ENCODE data around the gene IL1R2.

Gene IL1R2

DNA sequence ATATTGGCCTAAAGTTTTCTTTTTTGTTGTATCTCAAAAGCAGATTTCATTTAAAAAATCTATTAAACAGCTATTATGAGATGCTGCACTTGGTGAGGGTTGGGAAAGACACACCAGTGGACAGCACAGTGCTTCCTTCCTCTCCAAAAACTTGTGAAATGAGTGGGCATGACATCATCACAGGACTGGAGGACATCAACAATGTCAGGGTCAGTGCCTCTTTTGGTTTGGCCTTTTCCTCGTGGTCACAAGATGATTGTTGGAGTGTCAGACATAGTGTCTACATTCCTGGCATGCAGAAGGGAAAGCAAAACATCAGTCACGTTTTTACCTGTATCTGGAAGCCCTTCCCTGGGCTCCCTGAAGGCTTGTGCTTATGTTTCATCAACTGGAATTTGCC is 49.6 kb downstream of the IL1R2 start:
- TF ChIP-seq, protein P1, sequence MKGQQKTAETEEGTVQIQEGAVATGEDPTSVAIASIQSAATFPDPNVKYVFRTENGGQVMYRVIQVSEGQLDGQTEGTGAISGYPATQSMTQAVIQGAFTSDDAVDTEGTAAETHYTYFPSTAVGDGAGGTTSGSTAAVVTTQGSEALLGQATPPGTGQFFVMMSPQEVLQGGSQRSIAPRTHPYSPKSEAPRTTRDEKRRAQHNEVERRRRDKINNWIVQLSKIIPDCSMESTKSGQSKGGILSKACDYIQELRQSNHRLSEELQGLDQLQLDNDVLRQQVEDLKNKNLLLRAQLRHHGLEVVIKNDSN (IDR thresholded peaks at IDR 0.05) = no peak

DNA sequence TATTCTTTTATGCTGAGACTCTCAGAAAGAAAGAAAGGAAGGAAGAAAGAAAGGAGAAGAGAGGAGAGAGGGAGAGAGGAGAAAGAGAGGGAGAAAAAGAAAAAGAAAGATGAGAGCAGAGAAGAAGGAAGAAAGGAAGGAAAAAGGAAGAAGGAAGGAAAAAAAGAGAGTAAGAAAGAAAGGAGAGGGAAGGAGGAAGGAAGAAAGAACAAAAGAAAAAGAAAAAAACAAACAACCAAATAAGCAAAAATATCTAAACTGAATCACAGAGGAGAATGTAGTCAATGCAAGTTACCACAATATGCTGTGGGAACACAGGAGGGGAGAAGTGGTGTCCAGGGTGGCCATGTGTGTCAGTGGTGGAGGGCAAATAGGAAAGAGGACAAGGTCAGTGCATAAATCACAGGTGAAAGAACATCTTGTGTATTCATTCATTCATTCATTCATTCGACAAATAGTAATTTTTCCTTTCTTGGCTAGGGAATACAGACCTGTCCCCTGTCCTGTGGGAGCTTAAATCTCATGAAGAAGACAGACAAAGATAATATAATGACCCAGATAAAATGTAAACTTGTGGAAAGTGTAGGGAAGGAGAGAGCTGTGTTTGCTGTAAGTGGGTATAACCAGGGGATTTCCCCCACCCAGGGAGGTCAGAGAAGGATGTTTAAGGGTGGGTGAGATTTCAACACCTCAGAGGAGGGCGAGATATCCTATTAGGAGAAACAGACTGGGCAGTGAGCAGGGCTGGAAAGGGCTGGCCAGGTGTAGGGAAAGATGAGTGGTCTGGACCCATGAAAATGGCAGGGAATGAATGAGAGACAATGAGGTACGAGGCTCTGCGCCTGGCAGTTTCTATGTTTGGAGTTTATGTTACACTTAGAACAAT is 50.7 kb downstream of the IL1R2 start:
- TF ChIP-seq CREB1 (IDR thresholded peaks at IDR 0.05; ENCODE audit: low read depth) (no peak), FOXM1 (IDR thresholded peaks at IDR 0.05; ENCODE audit: borderline replicate concordance, low read depth) (no peak), CEBPB (IDR thresholded peaks at IDR 0.05) (no peak), TCF12 (IDR thresholded peaks at IDR 0.05; ENCODE audit: low read depth) (no peak), ZBTB7A (IDR thresholded peaks at IDR 0.05; ENCODE audit: low read depth) (no peak), NFIC (IDR thresholded peaks at IDR 0.05) (no peak), TEAD4 (IDR thresholded peaks at IDR 0.05) (no peak), TAF1 (IDR thresholded peaks at IDR 0.05; ENCODE audit: low read depth) (no peak)
- TF ChIP-seq, protein P2, sequence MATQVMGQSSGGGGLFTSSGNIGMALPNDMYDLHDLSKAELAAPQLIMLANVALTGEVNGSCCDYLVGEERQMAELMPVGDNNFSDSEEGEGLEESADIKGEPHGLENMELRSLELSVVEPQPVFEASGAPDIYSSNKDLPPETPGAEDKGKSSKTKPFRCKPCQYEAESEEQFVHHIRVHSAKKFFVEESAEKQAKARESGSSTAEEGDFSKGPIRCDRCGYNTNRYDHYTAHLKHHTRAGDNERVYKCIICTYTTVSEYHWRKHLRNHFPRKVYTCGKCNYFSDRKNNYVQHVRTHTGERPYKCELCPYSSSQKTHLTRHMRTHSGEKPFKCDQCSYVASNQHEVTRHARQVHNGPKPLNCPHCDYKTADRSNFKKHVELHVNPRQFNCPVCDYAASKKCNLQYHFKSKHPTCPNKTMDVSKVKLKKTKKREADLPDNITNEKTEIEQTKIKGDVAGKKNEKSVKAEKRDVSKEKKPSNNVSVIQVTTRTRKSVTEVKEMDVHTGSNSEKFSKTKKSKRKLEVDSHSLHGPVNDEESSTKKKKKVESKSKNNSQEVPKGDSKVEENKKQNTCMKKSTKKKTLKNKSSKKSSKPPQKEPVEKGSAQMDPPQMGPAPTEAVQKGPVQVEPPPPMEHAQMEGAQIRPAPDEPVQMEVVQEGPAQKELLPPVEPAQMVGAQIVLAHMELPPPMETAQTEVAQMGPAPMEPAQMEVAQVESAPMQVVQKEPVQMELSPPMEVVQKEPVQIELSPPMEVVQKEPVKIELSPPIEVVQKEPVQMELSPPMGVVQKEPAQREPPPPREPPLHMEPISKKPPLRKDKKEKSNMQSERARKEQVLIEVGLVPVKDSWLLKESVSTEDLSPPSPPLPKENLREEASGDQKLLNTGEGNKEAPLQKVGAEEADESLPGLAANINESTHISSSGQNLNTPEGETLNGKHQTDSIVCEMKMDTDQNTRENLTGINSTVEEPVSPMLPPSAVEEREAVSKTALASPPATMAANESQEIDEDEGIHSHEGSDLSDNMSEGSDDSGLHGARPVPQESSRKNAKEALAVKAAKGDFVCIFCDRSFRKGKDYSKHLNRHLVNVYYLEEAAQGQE (IDR thresholded peaks at IDR 0.05; ENCODE audit: low read depth) = no peak
- TF ChIP-seq, protein P3, sequence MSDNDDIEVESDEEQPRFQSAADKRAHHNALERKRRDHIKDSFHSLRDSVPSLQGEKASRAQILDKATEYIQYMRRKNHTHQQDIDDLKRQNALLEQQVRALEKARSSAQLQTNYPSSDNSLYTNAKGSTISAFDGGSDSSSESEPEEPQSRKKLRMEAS (IDR thresholded peaks at IDR 0.05) = no peak
- TF ChIP-seq, protein P1 (IDR thresholded peaks at IDR 0.05) = no peak

DNA sequence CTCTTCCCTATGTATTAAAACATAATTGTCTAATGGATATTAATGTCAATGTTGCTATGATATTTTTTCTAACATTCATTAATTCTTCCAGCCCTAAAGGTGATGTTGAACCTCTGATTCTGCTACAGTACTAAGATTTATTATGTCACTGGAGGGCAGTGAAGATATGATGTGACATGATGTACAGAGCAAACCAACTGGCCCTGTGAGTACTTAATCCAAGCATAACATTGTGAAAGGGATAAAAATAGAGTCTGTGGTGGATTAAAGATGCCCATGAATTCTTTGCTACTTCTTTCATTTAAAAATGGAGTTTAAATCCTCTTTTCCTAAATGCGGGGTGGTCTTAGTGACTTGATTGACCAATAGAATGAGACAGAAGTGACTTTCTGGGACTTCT is 51.8 kb downstream of the IL1R2 start:
- TF ChIP-seq RAD21 (IDR thresholded peaks at IDR 0.05; ENCODE audit: low read depth) (no peak), TAF1 (IDR thresholded peaks at IDR 0.05; ENCODE audit: low read depth) (no peak)

DNA sequence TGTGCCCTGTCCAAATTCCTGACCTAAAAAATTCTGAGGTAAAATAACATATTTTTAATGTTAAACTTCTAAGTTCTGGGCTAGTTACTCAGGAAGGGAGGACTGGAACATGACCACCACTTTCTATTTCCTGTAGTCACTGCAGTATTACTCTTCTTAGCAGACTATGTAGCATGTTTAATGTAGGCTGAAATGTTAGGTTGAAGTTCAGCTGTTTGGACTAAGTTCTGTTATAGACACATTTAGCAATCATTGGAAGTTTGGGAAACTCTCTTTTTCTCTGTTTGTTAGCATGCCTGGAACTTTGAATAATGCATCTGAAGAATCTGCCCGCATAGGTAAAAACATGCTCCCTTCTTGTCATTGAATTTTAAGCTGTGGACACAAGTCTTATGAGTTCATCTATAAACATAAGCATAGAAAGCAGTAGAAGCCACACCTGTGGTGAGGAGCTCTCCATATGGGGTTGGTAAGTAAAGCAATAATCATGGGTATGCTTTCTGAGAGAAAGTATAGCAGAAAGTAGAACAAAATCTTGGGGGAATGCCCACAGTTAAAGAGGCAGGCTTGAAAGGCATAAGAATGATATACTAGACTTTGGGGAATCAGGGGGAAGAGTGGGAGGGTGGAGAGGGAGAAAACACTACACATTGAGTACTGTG is 52.6 kb downstream of the IL1R2 start:
- TF ChIP-seq, protein P2 (IDR thresholded peaks at IDR 0.05; ENCODE audit: low read depth) = no peak
- TF ChIP-seq YY1 (IDR thresholded peaks at IDR 0.05; ENCODE audit: low read depth) (no peak), FOXM1 (IDR thresholded peaks at IDR 0.05; ENCODE audit: borderline replicate concordance, low read depth) (no peak), EP300 (IDR thresholded peaks at IDR 0.05; ENCODE audit: borderline replicate concordance) (no peak), NFIC (IDR thresholded peaks at IDR 0.05) (no peak), TCF12 (IDR thresholded peaks at IDR 0.05; ENCODE audit: low read depth) (no peak), CREB1 (IDR thresholded peaks at IDR 0.05; ENCODE audit: low read depth) (no peak), TEAD4 (IDR thresholded peaks at IDR 0.05) (no peak), EGR1 (IDR thresholded peaks at IDR 0.05) (no peak), CEBPB (IDR thresholded peaks at IDR 0.05) (no peak)
- TF ChIP-seq, protein P3 (IDR thresholded peaks at IDR 0.05) = no peak

DNA sequence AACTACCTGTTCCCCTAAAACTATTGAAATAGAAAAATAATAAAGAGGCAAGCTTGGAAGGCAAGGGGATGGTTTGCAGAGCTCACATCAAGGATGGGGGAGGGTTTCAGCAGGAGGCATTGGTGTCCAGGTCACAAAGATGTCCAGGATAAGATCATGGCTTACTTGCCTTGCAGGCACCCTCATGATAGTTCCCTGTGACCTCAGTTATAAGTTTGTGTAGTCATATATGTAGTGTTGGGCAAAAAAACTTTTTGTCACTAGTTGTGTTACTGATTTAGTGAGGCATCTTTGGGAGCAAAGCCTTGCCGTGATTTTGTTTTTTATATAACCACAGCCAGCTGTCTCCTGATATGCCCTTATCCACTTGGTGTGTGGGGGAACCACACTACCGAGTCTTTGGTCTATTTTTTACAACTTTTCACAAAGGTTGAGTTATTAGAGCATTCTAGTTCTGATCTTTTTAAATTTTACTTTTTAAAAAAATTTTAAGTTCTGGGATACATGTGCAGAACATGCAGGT is 53.3 kb downstream of the IL1R2 start:
- TF ChIP-seq TCF12 (IDR thresholded peaks at IDR 0.05; ENCODE audit: low read depth) = no peak
- TF ChIP-seq, protein P2 (IDR thresholded peaks at IDR 0.05; ENCODE audit: low read depth) = no peak
- TF ChIP-seq TAF1 (IDR thresholded peaks at IDR 0.05; ENCODE audit: low read depth) = no peak

Data from Ishikawa (cell line).